H54 (cell line): Measurements from ENCODE around the gene CD84.
"Not testable (repeated sequence)": the region's sequence is repeated elsewhere in the genome, so short reads cannot be mapped to it uniquely, and the experiment has no call there.

Experiments
- DNase-seq: peaks from one replicate; pipeline ENCODE4 v3.0.0; 2011; ENCODE audit warnings: low spot score, mixed read lengths; ENCODE audit not compliant: insufficient read length
- FAIRE-seq: peaks from 3 replicates; lab custom pipeline; 2011; peaks lifted over from hg19 to GRCh38; lab: Jason Lieb, UNC
- POLR2A ChIP-seq: IDR thresholded peaks from 2 replicates; pipeline ENCODE4 v1.6.1; 2011; ENCODE audit warnings: low read depth, mild to moderate bottlenecking, low read length

The CD84 gene

DNA sequence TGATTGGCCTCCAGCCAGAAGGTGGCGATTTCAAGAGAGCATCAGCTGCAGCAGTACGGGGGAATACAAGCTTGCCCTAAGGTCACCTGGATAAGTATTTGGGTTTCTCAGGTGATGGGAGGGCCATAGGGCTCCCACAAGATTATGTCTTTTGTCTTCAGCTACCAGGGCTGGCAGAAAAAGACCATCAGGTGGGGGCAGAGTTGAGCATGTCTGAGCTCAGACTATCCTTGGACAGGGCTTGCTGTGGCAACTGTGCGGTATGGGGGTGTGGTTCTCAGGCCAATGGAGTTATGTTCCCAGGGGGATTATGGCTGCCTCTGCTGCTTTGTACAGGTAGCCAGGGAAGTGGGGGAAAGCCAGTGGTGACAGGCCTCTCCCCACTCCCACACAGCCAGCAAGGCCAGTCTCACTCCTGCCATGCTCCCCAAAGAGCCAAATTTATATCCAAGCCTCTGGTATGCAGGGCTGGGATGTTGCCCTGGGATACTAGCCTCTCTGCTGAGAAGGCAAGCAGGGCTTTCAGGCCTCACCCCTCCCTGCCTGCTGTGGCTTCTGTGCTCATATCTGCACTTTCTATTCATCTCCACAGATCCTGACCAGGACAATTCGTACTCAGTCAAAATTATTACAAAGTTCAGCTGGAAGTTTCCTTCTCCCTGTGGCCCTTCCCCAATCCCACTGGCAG is 26.6 kb upstream of the CD84 start:
- DNase-seq (no peak), FAIRE-seq (no peak)
- no peak for TF ChIP-seq POLR2A

DNA sequence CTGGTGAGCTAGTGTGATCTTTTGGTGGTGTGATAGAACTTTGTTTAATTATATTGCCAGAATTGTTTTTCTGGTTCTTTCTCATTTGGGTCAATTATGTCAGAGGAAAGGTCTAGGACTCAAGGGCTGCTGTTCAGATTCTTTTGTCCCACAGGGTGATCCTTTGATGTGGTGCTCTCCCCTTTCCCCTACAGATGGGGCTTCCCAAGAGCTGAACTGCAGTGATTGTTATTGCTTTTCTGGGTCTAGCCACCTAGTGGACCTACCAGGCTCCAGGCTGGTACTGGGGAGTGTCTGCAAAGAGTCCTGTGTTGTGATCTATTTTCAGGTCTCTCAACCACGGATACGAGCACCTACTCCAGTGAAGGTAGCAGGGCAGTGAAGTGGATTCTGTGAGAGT is 25.9 kb upstream of the CD84 start:
- DNase-seq: no peak
- TF ChIP-seq POLR2A: no peak
- FAIRE-seq: no peak

DNA sequence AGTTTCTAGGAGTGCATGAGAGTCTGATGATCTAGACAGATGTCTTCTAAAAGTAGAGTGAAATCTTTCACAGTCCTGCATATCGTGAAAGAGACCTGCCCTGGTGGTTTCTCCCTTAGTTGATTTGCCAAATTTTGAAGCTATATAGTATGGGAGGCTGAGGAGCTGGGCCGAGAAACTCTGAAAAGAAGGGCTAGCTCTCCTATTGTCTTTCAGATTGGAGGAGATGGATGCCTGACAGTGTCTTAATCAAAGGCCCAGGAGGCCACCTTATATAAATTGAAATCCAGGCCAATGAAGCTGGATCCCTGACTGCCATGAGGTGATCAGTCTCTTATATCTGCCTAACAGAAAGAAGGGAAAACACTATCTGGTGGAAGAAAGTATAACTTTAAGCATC is 18.4 kb upstream of the CD84 start:
- no peak for TF ChIP-seq POLR2A
- FAIRE-seq (no peak), DNase-seq (no peak)

DNA sequence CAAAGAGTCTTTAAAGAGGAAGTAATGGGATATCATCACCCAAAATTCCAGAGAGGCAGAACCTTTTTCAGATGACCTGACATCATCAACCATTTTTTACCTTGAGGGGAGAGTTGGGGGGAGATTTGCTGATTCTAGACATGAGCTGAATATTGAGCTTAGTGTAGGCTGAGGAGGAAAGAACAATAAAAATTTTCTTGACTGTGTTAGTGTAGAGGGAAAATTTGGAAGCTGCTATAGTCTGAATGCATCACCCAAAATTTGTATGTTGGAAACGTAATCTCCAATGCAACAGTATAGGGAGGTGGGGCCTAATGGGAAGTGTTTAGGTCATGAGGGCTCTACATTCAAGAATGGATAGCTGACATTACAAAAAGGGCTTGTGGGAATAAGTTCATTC is 17.8 kb upstream of the CD84 start:
- DNase-seq (no peak), FAIRE-seq (no peak)
- TF ChIP-seq POLR2A: no peak

DNA sequence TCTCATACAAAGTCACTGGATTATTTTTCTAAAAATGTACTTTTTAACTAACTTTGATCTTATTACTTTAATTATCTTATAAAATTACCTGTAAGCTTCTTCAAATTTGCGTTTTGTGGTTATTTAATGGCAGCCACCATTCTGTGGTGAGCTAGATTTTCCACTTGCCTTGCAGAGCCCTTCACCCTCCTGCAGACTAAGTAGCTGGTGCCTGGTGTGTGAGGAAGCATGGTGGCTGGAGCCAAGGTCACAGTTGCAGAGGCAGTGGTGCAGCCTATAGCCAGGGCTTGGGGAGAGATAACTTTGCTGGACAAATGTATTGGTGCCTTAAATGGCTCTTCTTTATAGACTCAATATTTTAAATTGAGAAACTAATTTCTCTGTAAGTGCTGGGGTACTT is 11.2 kb upstream of the CD84 start:
- no peak for DNase-seq
- FAIRE-seq: no peak
- TF ChIP-seq POLR2A: no peak

DNA sequence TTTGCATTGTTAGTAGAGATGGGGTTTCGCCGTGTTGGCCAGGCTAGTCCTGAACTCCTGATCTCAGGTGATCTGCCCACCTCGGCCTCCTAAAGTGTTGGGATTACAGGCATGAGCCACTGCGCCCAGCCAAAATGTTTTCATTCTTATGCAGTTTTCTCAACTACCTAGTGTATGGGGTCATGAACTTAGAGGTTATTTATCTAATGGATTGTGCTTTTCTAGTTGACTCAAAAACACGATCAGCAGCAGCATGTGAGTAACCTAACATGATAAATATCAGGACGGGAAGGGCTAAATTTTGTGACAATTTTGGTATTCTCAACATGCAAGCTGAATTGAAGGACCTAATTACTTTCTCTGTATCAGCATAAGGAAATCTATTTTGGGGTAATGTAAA is 9.2 kb upstream of the CD84 start:
- DNase-seq (no peak), FAIRE-seq (no peak)
- no peak for TF ChIP-seq POLR2A

DNA sequence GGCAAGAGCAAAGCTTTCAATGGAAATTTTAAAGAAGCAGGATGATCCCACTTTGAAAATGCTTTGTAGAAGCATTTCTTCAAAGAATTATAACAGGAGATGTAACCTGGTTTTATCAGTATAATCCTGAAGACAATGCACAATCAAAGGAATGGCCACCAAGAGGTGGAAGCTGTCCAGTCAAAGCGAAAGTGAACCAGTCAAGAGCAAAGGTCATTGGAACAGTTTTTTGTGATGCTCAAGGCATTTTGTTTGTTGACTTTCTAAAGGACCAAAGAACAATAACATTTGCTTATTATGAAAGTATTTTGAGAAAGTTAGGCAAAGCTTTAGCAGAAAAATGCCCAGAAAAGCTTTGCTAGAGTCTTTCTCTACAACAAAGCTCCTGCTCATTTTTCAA is 5.5 kb upstream of the CD84 start:
- DNase-seq (no peak), FAIRE-seq (no peak)

DNA sequence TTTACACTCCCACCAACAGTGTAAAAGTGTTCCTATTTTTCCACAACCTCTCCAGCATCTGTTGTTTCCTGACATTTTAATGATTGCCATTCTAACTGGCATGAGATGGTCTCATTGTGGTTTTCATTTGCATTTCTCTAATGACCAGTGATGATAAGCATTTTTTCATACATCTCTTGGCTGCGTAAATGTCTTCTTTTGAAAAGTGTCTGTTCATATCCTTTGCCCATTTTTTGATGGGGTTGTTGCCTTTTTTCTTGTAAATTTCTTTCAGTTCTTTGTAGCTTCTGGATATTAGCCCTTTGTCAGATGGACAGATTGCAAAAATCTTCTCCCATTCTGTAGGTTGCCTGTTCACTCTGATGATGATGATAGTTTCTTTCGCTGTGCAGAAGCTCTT is 3.7 kb upstream of the CD84 start:
- DNase-seq, FAIRE-seq: not testable (repeated sequence)

More for the DNA sequence above, 5.5 kb upstream of the CD84 start:
- TF ChIP-seq POLR2A: no peak

DNA sequence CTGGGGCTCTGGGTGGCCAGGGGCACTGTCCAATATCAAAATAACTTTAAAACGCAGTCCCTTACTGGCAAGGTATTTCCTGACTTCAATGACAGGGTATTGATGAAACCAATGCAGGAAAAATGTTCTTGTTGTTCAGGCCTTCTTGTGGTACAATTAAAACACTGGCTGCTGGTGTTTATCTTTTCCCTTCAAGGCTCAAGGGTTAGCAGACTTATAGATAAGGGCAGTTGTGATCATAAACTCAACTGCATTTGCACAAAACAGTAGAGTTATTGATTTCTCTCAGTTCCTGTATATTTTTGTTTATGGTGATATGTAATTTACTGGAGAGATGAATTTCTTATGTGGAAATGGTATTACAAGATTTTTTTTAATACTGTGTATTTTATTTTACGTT is 2.7 kb upstream of the CD84 start:
- no peak for FAIRE-seq
- TF ChIP-seq POLR2A: no peak
- no peak for DNase-seq

DNA sequence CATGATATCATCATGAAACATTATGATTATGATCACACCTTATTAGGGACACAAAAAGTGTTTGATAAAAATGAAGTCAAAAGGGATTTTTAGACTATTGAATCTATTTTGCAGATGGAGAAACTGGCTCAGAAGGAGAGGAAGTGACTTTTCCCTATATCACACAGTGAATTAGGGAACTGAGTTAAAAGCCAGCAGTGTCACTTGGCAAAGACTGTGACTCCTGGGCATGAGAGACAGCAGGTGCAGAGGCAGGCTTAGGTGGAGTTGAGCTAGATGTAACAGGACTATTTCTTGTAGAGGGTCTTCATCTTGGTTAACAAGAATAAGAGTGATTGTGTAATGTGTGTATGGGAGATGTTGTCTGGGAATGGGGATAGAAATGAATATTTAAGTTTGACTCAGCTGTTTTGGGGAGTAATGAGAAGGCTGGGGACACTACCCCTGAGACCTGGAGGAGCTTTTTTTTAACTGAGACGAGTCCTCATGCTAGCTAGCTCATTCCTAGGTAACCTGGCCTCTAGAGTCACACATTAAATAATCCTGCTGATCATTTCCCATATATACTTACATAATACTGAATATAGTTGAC is 1.0 kb upstream of the CD84 start:
- TF ChIP-seq POLR2A: no peak
- no peak for FAIRE-seq
- no peak for DNase-seq

DNA sequence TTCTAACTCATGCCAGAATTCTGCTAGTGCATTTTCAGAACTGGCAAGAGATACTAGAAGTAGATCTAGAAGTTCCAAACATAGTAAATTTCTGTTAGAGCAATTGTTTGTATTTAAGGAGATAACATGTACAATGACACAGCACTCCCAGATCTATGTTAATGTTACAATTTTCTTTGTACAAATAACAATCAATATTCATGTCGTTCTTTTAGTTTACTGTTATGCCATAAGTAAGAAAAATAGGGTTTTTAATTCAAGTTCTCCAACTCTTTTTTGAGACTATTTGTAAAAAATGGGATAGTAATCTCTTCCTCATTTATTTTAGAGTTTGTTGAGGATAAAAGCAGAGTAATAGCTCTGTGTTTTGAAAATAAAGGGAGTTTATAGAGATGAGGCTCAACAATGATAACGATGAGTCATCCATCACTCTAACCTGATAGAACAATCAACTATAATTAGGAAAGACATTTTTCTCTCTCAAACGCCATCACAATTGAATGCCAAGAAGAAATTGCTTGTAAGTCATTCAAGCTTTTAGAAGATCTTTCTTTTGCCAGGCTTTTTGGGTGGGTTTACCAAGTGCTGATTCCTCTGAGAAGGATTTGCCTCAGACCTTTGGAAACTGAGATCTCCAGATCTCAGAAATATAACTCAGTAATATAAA is 638 bp downstream of the CD84 start:
- DNase-seq: no peak
- FAIRE-seq: no peak
- no peak for TF ChIP-seq POLR2A

DNA sequence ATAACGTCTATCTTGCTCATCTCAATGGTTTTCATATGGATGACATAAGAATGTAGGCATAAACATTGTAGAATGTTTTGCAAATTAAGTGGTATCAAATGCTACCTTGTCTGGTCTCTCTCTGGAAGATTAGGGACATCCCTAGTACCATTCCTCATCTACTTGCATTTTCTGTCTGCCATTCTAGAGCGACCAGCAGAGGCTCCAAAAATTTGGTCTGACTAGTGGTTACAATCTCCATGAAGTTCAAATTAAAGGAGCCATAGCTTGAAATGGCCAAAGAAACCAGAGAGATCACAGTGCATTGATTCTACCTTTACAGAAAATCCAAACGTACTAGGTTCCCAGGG is 1.1 kb downstream of the CD84 start:
- FAIRE-seq: no peak
- TF ChIP-seq POLR2A: no peak
- DNase-seq: no peak

DNA sequence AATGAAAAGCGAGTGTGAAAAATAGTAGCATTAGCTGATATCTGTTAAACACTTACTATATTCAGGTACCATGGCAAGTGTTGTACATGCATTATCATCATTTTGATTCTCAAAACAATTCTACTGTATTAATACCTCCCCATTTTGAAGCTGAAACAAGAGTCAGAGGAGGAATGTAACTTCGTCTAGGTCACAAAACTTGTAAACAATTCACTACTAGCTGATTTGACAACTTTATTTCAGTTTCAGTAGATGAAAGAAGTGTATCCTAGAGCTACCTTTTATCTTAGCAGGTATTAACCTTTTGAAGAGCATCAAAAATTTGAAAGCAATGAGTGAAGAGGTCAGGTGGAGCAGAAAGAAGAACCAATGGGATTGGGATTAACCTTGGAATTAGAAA is 1.6 kb downstream of the CD84 start:
- FAIRE-seq: no peak
- DNase-seq: no peak
- no peak for TF ChIP-seq POLR2A

DNA sequence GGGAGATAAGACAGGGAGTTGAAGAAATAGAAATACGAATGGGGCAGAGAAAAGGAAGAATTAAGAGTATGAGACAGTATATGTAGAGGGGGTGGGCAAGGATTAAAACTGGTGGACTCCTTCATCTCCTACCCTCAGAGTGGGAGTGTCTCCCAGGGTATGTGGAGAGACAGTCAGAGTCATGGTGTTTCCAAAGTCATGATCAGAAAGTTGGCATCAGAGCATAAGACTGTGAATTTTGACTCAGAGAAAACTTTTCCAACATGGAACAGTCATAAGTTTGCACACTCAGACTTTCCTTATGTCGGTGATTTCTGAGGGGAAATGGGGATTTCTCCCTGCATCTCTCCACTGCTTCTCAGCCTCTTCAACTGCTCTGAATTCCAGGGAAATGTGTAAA is 2.4 kb downstream of the CD84 start:
- no peak for TF ChIP-seq POLR2A
- no peak for FAIRE-seq

DNA sequence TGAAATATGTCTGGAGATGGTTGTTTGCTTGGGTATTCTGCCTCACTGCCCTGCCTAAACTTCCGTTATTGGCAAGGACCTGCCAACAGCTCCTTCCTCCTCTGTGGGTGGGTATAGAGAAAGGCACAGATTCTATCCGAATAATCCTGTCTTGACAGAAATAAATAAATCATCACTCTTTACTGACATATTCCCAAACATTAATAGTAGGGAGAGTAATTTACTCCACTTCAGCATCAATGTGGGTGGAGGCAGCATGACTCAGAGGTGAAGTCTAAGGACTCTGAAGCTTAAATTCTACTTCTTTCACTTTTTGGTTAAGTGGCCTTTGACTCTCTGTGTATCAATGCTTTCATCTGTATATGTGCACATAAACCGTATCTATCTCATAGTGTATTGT is 2.9 kb downstream of the CD84 start:
- FAIRE-seq: no peak
- DNase-seq: no peak
- TF ChIP-seq POLR2A: no peak

More for the DNA sequence above, 2.4 kb downstream of the CD84 start:
- no peak for DNase-seq

DNA sequence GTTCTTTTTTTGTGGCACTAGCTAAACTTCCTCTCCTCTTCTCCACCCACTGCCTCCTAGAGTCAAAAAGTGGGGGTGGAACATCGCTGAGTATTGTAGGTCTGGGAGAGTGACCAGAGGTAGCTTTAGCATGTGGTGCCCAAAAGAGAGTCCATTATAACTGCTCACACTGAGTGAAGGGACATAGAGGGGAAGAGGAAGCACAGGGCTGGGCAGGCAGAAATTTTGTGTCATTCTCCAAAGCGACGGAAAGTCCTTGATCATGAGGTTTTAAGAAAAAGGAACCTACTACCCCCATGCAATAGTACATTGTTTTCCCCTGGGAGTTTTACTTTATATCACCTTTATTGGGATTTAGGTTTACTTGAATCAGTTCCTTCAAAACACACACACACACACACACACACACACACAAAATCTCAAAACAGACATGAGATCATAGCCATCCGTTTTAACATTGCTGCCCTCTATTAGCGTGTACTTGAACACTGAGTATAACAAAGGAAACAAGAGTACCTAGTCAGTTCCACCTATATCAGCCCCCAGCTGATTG is 4.1 kb downstream of the CD84 start:
- FAIRE-seq (no peak), DNase-seq (no peak)
- TF ChIP-seq POLR2A: no peak
